ENCODE results near the gene ATG10.
"Not testable (repeated sequence)": the region's sequence is repeated elsewhere in the genome, so short reads cannot be mapped to it uniquely, and the experiment has no call there.

ATG10 gene

DNA sequence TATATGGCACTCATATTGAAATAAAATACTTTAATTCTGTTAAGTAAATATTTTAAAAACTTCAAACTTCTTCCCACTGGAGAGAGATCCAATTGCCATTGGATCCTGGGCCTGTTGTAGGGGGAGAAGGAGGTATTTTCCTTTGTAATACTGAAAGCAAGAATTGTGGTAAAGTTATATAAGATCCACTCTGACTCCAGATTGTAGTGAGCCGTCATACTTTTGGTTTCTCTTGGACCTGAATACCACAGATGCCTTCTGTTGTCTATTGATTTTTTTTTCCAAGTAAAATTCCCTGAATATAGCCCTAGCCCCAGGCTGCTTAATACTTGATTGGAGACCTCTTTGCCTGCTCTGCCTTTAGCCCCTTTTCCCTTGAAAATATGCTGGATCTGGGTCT, 86.9 kb downstream of the ATG10 start:
- no peak for DNase-seq

DNA sequence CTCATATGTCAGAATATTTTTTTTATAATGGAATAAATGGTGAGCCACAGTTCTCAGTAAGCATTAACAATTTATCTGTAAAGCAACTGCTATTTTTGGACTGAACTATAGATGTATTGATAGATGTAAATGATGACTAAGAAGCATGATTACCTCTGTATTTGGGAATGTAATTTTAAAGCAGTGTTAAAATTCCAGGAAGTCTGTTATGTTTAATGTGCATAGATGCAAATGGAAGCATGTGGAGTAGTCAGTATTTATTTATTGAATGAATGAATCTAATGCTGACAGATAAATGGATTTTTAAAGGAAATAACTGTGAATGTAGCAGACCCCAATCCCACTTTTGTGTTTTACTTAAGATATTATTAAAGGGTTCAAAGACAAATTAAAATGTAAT, 95.0 kb downstream of the ATG10 start:
- DNase-seq: no peak

DNA sequence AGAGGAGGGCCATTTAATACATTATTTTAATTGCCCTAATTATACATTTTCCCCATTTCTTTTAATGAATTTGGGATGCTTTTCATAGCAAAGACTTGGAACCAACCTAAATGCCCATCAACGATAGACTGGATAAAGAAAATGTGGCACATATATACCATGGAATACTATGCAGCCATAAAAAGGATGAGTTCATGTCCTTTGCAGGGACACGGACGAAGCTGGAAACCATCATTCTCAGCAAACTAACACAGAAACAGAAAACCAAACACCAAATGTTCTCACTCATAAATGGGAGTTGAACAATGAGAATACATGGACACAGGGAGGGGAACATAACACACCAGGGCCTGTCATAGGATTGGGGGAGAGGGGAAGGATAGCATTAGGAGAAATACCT, 96.2 kb downstream of the ATG10 start:
- not testable (repeated sequence) for DNase-seq

- no peak for DNase-seq
These were observed 96.9 kb downstream of the ATG10 start for GRCh38 chr5:82068723-82069122.

GRCh38 chr5:82072138-82072537, 100.3 kb downstream of the ATG10 start:
- DNase-seq: no peak

DNA sequence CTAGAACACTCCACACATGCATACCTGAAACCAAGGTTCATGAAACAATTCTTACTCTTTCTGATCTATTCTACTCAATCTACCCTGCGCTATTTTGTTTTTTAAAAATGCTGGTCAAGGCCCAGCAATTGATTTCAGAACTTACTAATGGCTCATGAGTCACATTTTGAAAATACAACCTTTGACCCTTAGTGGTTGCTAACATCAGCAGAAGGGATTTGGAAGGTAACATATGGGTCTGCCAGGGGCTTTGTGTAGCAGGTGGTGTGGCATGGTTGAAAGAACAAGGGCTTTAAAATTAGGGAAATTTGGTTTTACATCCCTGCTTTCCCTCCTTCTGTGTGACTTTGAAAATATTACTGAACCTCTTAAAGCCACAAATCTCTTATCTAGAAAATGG, 101.4 kb downstream of the ATG10 start:
- DNase-seq: no peak

DNA sequence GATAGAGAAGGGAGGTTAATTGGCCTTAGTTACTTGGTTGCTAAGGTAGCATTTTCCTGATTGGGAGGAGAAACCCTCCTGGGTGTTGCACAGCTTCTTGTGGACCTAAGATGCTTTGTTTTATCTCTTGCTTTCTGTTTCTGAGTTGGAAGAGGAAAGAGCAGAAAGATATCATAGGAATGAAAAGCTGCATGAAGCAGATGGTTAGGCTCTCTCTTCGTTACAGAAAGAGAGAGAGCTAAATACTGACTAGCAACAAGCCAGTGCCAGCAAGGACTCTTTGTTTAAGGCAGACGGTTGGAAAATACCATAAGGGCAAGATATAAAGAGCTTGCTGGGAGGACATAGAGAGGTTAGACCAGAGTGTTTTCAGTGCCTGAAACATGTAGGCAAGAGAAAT, 103.1 kb downstream of the ATG10 start:
- DNase-seq: no peak

DNA sequence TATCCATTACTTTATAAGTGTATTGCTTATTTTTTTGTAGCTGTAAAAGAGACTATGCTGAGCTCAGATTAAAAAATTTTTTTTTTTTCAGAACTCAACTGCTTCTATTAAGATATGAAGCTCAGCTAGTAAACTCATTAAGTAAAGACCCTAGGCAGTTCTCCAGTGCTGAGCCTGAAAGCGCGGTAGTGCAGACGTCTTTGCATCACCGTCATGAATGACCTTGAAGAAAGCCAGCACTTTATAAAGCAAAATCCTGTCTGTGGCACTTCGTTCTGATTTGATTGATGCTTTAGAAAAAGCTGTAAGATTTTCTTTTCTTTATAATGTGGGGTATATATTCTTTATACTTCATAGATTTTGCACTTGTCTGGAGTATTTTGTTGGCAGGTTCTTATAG, 105.7 kb downstream of the ATG10 start:
- no peak for DNase-seq

GRCh38 chr5:82091617-82092016, 119.8 kb downstream of the ATG10 start:
- no peak for DNase-seq

- no peak for DNase-seq
These were observed 123.7 kb downstream of the ATG10 start for GRCh38 chr5:82095536-82095935.

- no peak for DNase-seq
These were observed 124.4 kb downstream of the ATG10 start for GRCh38 chr5:82096249-82096648.

DNA sequence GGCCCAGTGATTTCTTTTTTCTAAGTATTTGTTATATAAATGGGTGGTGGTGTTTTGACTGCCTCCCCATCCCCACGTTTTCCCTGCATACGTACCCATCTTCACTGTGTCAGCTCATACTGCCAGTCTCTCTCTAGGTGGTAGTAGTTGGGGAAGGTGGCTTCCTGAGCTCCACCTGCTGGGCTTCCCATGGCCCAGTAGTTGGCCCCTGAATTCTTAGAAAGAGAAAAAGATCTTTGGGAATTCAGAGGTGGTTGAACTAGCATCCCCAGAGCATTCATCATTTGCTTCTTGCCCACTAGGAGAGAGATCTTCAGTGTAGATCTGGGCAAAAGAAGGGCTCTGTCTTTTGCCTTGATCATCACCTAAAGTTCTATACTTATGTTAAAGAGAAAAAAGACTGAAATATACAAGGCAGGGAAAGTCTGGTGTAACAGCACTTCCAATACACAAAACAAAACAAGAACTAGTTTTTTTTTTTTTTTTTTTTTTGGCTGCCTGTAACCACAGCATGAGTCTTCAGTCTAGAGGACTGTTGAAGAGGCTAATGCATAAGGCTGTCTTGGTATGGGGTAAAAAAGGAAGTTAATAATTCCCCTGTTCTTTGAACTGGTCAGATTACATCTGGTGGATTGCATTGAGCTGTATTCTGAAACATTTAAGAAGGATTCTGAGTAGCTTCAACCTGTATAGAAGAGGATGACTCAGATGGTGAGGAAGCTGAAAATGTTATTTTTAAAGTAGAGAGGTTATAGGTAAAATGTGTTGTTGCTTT, 128.7 kb downstream of the ATG10 start:
- DNase-seq: no peak

DNA sequence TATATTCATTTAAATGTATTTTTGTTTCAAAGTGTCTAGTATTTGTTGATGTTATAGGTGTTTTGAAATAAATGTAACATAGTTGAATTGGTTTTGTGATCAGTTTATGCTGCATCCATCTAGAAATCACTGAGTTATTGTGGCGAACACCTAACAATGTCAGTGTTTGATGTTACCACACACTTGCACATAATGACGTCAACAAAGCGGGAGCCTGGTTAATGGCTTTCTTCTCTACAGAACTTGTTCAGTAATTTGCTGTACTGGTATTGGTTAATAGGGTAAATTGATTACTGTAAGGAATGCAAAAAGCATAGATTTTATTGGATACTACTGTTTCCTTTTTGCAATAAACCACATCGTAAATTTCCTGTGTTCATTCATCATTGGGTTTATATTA, 133.0 kb downstream of the ATG10 start:
- DNase-seq: no peak

DNA sequence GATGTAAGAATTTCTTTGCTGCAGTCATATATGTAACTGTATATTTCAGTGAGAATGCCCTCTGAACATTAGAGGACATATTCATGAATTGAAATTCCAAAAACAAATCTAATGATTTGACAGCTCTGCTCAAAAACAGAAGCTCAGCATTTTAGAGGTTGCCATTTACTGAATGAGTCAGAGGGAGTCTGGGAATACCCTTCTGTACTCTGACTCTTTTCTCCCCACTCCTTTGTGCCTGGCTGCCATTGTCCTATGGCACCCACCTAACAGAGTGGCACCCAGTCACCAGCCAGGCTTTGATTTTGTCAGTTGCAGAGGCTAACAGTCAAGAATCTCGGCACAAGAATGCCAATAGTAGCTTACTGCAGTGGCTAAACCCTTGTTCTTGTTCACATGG, 133.6 kb downstream of the ATG10 start:
- DNase-seq: no peak

DNA sequence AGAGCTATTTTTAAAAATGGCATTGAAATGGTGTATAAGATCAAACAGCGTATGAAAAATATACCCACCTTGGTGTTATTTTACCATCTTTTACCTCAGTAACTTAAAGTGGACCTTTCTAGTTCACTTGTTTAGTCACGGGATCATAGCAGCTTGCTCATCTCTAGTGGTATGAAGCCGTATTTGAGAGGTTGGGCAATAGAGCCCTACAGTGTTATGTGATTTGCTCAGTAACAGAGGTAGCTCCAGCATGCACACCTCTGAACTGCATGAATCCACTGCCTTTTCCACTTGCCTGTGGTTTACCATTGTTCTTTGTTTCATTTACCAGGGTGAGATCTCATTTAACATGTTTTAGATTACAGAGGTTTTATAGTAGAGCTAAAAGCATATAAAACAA, 134.4 kb downstream of the ATG10 start:
- DNase-seq: no peak

GRCh38 chr5:82106756-82107155, 134.9 kb downstream of the ATG10 start:
- DNase-seq: no peak

DNA sequence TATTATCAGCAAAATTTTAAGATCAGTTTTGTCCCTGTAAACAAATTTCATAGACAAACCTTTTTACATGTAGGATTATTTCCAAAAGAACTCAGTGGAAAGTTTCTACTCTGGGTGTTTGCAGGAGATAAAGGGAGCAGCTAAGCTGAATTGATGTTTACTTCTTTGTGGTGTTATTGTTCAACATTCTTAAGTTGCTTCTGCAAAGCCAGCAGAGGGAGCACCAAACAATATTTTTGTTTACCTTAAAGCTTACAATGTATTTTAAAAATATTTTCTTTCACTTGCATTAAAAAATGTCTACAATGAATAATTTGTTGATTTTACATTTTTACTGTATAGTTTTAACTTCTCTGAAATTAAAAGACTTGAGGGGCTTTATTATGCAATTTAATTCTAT, 135.4 kb downstream of the ATG10 start:
- DNase-seq: no peak

DNA sequence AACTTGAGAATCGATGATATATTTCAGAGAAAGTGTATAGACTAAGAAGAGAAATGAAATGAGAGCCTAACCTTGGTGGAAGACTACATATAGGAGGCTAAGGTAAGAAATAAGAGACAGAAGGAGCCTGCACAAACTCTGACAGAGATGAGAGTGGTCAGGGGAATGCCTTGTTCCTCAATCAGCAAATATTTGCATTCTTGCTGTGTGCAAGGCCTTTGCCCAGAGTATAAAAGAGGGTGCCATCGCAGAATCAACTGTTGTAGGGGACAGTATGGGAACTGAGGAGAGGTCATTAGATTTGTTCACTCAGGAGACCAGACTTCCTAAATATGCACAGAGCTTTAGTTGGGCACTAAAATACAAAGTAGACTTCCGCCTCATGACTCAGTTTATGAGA, 137.2 kb downstream of the ATG10 start:
- DNase-seq: no peak

GRCh38 chr5:82109915-82110314, 138.1 kb downstream of the ATG10 start:
- not testable (repeated sequence) for DNase-seq

DNA sequence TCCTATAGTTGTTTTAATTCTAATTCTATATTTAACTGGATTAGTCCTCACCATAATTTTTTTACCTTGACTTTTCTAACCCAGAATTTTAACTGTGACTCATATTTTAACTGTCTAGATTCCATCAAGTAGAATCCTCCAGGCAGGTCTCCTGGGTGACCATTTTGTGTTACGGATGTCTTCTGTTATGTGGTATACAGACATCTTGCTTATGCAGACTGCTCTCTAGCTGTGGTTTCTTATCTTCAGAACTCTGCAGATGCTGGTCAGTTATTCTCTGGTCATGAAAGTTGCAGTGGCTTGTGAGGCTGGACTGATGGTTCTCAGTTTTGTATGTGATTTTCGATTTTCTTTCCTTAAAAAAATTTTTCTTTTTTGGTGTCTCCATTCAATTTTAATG, 139.4 kb downstream of the ATG10 start:
- DNase-seq: no peak

DNA sequence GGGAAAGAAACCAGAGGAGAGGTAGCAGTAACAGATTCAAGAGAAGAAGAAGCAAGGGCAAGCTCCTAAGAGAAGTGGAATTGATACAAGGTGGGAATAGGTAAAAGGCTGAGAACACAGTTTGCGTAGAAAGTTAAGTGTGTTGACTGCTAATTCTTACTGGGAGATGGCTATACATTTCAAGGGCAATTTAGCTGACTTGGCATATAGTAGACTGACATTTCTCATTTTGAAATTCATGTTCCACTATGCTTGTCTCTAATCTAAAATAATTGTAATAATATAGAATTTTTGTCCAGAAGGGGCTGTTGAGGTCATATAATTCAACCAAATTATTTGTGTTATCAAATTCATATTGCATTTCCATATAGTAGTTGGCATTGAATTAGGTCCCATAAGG, 144.0 kb downstream of the ATG10 start:
- no peak for DNase-seq

DNA sequence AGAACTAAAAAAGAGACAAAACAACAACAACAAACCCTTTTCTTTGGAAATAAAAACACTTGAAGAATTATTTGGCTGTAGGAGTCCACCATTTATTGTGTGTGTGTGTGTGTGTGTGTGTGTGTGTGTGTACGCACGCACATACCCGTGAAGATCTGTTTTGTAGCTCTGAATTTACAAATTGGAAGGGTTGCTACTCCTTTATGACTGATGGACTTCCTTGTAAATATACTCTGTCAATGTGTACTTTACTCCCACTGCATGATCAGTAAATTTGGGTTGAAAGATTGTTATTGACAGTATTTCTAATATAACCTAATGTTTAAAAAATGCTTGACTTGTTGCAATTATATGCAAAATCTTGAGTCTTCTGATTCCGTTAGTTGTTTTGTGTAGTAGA, 148.1 kb downstream of the ATG10 start:
- DNase-seq: no peak

DNA sequence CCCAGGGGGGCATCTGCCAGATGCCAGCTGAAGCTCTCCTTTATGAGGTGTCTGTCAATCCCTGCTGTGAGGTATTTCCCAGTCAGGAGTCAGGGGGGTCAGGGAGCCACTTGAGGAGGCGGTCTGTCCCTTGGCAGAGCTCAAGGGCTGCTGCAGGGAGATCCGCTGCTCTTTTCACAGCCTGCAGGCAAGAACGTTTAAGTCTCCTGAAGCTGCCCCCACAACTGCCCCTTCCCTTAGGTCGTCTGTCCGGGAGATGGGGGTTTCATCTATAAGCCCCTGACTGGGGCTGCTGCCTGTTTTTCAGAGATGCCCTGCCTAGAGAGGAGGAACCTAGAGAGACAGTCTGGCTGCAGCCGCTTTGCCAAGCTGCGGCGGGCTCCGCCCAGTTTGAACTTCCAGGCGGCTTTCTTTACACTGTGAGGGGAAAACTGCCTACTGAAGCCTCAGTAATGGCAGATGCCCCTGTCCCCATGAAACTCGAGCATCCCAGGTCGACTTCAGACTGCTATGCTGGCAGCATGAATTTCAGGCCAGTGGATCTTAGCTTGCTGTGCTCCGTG, 158.0 kb downstream of the ATG10 start:
- DNase-seq: no peak

- DNase-seq: no peak
These were observed 158.8 kb downstream of the ATG10 start for GRCh38 chr5:82130602-82131001.

- no peak for DNase-seq
These were observed 165.4 kb downstream of the ATG10 start for GRCh38 chr5:82137205-82137604.

Measured in activated CD4-positive, CD25-positive, alpha-beta regulatory T cell (primary cell).